ENCODE data around the gene ACTN1.

- TF ChIP-seq CTCF (IDR thresholded peaks at IDR 0.05) (no peak), EZH2phosphoT487 (IDR thresholded peaks at IDR 0.05) (no peak)
Observed at GRCh38 chr14:68828698-68829097, 150.4 kb downstream of the ACTN1 start.
